GM12878 (cell line): Measurements from ENCODE around the gene MAGIX. TPM values are rescaled to one million over a fixed set of nuclear protein-coding genes. Genes with fewer than 3 reads are reported as not detected.

Source experiments
- ATAC-seq: fragments of 200-7000 bp; cut with Tn5 transposase; 3 replicates; pipeline ENCODE4 v1.9.1; 2020; ENCODE audit warnings: mild to moderate bottlenecking, moderate library complexity
- BruUV-seq: library from RNA; stranded (reverse); fragments of 400-500 nt; replicated peaks from 2 replicates; lab custom pipeline; 2021; lab: Mats Ljungman, UMichigan
- CTCF ChIA-PET: fragments of 300-600 bp; sonication (Branson Sonifier 250); formaldehyde crosslinking; extraction: SDS; loops from one replicate; lab custom pipeline; 2021; ENCODE audit warnings: inconsistent platforms; lab: Yijun Ruan, JAX
- POLR2A ChIA-PET: fragments of 350-600 bp; formaldehyde crosslinking; extraction: SDS; loops from one replicate; lab custom pipeline; 2021; ENCODE audit warnings: inconsistent platforms; lab: Charles Lee
- RAD21 ChIA-PET: fragments of 300-600 bp; sonication (Branson Sonifier 250); formaldehyde crosslinking; loops from one replicate; lab custom pipeline; 2023; ENCODE audit warnings: antibody characterized with exemption; ENCODE audit not compliant: unreplicated experiment; lab: Charles Lee
- SMC1A ChIA-PET: fragments of 300-600 bp; sonication (Branson Sonifier 250); formaldehyde crosslinking; loops from one replicate; lab custom pipeline; 2023; ENCODE audit not compliant: unreplicated experiment, uncharacterized antibody; lab: Charles Lee
- DNase-seq: peaks from one replicate; pipeline ENCODE4 v3.0.0-alpha.2; 2011; ENCODE audit warnings: low read depth, low spot score
- FAIRE-seq: peaks from 3 replicates; lab custom pipeline; 2011; peaks lifted over from hg19 to GRCh38; lab: Jason Lieb, UNC
- H2AFZ ChIP-seq: 2 replicates; pipeline ENCODE4 v1.6.0; 2011; ENCODE audit warnings: low read depth, low read length, control low read depth; ENCODE audit not compliant: control insufficient read depth
- H3K27ac ChIP-seq: 2 replicates; pipeline ENCODE4 v1.5.1; 2011; ENCODE audit warnings: control low read depth; ENCODE audit not compliant: control insufficient read depth, insufficient read depth
- H3K27me3 ChIP-seq, 2 experiments: replicated peaks in 1 of 2; 2 replicates each; pipeline versions ENCODE4 v1.6.0 to v1.6.1; 2011; ENCODE audit warnings: low read length in 1 of 2; ENCODE audit not compliant: control insufficient read depth in 2 of 2, insufficient read depth in 2 of 2
- H3K36me3 ChIP-seq, 2 experiments: 2 replicates each; pipeline ENCODE4 v1.5.1; 2011; ENCODE audit warnings: low read length in 1 of 2; ENCODE audit not compliant: control insufficient read depth in 2 of 2, insufficient read depth in 2 of 2
- H3K4me1 ChIP-seq: 2 replicates; pipeline ENCODE4 v1.6.1; 2011; ENCODE audit warnings: mild to moderate bottlenecking, low read length, moderate library complexity, mixed read lengths; ENCODE audit not compliant: control insufficient read depth, insufficient read depth
- H3K4me2 ChIP-seq: 2 replicates; pipeline ENCODE4 v1.6.0; 2011; ENCODE audit warnings: control low read depth; ENCODE audit not compliant: control insufficient read depth, insufficient read depth
- H3K4me3 ChIP-seq: fragments of 200-600 bp; sonication (generic); 2 replicates; pipeline ENCODE4 v1.5.1; 2016
- H3K79me2 ChIP-seq: 2 replicates; pipeline ENCODE4 v1.6.0; 2011; ENCODE audit warnings: low read length; ENCODE audit not compliant: control insufficient read depth, insufficient read depth
- H3K9ac ChIP-seq: 2 replicates; pipeline ENCODE4 v1.8.0; 2011; ENCODE audit warnings: low read length, control low read depth, mixed read lengths; ENCODE audit not compliant: control insufficient read depth, insufficient read depth
- H3K9me3 ChIP-seq: replicated peaks from 3 replicates; pipeline ENCODE4 v1.5.1; 2011; ENCODE audit warnings: mild to moderate bottlenecking, low read length; ENCODE audit not compliant: control insufficient read depth, insufficient read depth
- H4K20me1 ChIP-seq: 2 replicates; pipeline ENCODE4 v1.6.0; 2011; ENCODE audit not compliant: control insufficient read depth, insufficient read depth
- ASH2L ChIP-seq: fragments of 300-600, 200-600 bp; sonication (generic); IDR thresholded peaks from 2 replicates; pipeline ENCODE4 v1.6.1; 2017; ENCODE audit warnings: low read depth, mild to moderate bottlenecking, borderline replicate concordance
- CBX5 ChIP-seq: sonication (generic); IDR thresholded peaks from 2 replicates; pipeline ENCODE4 v1.6.1; 2016; ENCODE audit warnings: low read depth, moderate library complexity, mild to moderate bottlenecking, inconsistent platforms
- CHD2 ChIP-seq: IDR thresholded peaks from 2 replicates; pipeline ENCODE4 v1.6.1; 2011; ENCODE audit warnings: low read depth, low read length, improper control_type of control experiment, borderline replicate concordance
- CHD4 ChIP-seq: fragments of 200-600 bp; sonication (generic); IDR thresholded peaks from 2 replicates; pipeline ENCODE4 v1.6.1; 2016; ENCODE audit warnings: mild to moderate bottlenecking
- CREB1 ChIP-seq: IDR thresholded peaks from 2 replicates; pipeline ENCODE4 v1.6.1; 2012; ENCODE audit warnings: low read depth, mild to moderate bottlenecking, inconsistent platforms
- FOS ChIP-seq: IDR thresholded peaks from 3 replicates; pipeline ENCODE4 v1.6.1; 2011; ENCODE audit warnings: borderline replicate concordance; ENCODE audit not compliant: insufficient read length; ENCODE audit errors: extremely low read depth
- HDAC6 ChIP-seq: fragments of 200-600 bp; sonication (generic); IDR thresholded peaks from one replicate; pipeline ENCODE4 v1.8.0; 2017; ENCODE audit warnings: antibody characterized with exemption; ENCODE audit not compliant: unreplicated experiment
- HDGF ChIP-seq: fragments of 450-650 bp; IDR thresholded peaks from 2 replicates; pipeline ENCODE4 v1.6.1; 2016; ENCODE audit warnings: antibody characterized with exemption
- IRF4 ChIP-seq: IDR thresholded peaks from 2 replicates; pipeline ENCODE4 v1.6.1; 2011; ENCODE audit warnings: low read depth, low read length
- MYC ChIP-seq: IDR thresholded peaks from 2 replicates; pipeline ENCODE4 v1.6.1; 2011; ENCODE audit warnings: mild to moderate bottlenecking, low read length, moderate library complexity, inconsistent platforms; ENCODE audit not compliant: insufficient read depth, insufficient replicate concordance, insufficient read length, severe bottlenecking
- NFYA ChIP-seq: IDR thresholded peaks from 2 replicates; pipeline ENCODE4 v1.6.1; 2011; ENCODE audit warnings: low read depth, mild to moderate bottlenecking, low read length, improper control_type of control experiment, borderline replicate concordance
- NR2C2 ChIP-seq: IDR thresholded peaks from 2 replicates; pipeline ENCODE4 v1.6.1; 2011; ENCODE audit warnings: borderline replicate concordance, low read depth; ENCODE audit not compliant: control insufficient read depth, insufficient read length
- RAD21 ChIP-seq: IDR thresholded peaks from 2 replicates; pipeline ENCODE4 v1.6.1; 2011; ENCODE audit warnings: mild to moderate bottlenecking, low read depth, low read length, moderate library complexity; ENCODE audit not compliant: insufficient read depth
- RUNX3 ChIP-seq: IDR thresholded peaks from 2 replicates; pipeline ENCODE4 v1.6.1; 2012; ENCODE audit warnings: low read length, inconsistent platforms
- SREBF1 ChIP-seq: IDR thresholded peaks from 2 replicates; pipeline ENCODE4 v1.6.1; 2012; ENCODE audit warnings: mild to moderate bottlenecking, low read length
- ZNF622 ChIP-seq: fragments of 450-650 bp; IDR thresholded peaks from 2 replicates; pipeline ENCODE4 v1.6.1; 2017; ENCODE audit warnings: mild to moderate bottlenecking, inconsistent platforms
- WGBS: methylation state at CpG from one replicate; pipeline ENCODE4 v1.1.6; 2016; ENCODE audit warnings: low lambda C conversion rate; ENCODE audit not compliant: insufficient replicate concordance, insufficient coverage; ENCODE audit errors: missing lambda C conversion rate; 5-methylcytosine and 5-hydroxymethylcytosine counted together
- in situ Hi-C: fragments of 300-500 bp; cut with MboI; formaldehyde crosslinking; loops from 9 replicates; pipeline ENCODE4 v1.14.3; 2018; ENCODE audit warnings: mixed read lengths
- intact Hi-C: fragments of 100-400 bp; cut with micrococcal nuclease; formaldehyde crosslinking; loops from one replicate; pipeline ENCODE4 v1.14.2; 2022; ENCODE audit not compliant: unreplicated experiment
- polyA plus RNA-seq, 11 experiments: library from polyadenylated mRNA; depleted of rRNA in 4 of 11; unstranded in 6 of 11; stranded (reverse) in 5 of 11; fragments of >200 nt; fragmentation: Nextera tagmentation in 4 of 11; fragmentation: Illumina TruSeq in 1 of 11; extraction: Ambion mirVana in 4 of 11; extraction: Trizol in 1 of 11; gene quantifications; 1 replicate in 1 of 11; 2 replicates in 10 of 11; pipeline versions ENCODE4 v1.2.1 to v1.2.3, GENCODE V29; 2011 to 2016; ENCODE audit warnings: inconsistent platforms in 2 of 11, missing spikeins in 2 of 11, low read depth in 1 of 11
- total RNA-seq, 4 experiments: library from RNA; depleted of rRNA in 3 of 4; stranded (reverse); fragments of >200 nt in 3 of 4; fragmentation: Illumina TruSeq in 1 of 4; extraction: Trizol in 1 of 4; gene quantifications; 2 replicates each; pipeline versions ENCODE4 v1.2.1 to v1.2.3, GENCODE V29; 2013 to 2021
- TF ChIP-seq, protein P1 (sequence below): IDR thresholded peaks from 2 replicates; pipeline ENCODE4 v1.6.1; 2011; ENCODE audit warnings: borderline replicate concordance, low read depth, mild to moderate bottlenecking, moderate library complexity, low read length; ENCODE audit not compliant: insufficient read depth, poor library complexity, severe bottlenecking
- TF ChIP-seq, protein P2 (sequence below): fragments of 450-650 bp; formaldehyde crosslinking; IDR thresholded peaks from 2 replicates; pipeline ENCODE4 v1.5.0; 2022; ENCODE audit warnings: mild to moderate bottlenecking, missing genetic modification characterization

MAGIX gene
- total and polyA plus RNA-seq, 10 of the 15 experiments (the other 5 are each of a cell fraction or from before 2014, with no cell fraction given): 0.03 to 2.5 (median 0.82) TPM

DNA sequence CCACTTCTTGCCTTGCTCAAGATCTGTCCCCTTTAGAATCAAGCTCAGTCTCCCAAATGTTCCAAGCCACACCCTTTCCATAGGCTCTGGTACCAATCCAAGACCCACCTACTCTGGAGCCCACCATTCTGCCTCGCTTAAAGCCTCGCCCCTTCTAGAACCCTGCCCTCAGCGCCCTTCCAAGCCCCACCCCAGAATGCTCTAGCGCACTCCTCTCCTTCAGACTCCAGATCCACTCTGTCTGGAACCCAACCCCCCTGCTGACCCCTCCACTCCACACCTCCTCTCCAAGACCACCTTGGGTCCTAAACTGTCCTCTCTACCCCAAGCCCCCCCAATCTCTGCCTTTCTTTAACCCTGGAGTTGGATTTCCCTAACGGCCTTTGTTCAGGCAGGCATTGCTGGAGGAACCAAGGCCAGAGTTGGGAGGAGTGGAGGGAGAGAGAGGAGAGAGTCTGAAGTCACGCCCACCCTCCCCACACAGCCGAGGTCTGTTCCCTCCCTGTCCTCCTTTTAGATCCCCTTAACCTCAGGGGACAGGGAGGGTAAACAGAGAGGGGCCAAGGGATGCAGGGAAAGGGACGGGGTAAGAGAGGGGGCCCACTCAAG, 26.0 kb downstream of the MAGIX start (continued):
- TF ChIP-seq NR2C2 (no peak), ASH2L (no peak), RAD21 (no peak), SREBF1 (no peak), MYC (no peak), FOS (no peak)
- TF ChIP-seq, protein P1, sequence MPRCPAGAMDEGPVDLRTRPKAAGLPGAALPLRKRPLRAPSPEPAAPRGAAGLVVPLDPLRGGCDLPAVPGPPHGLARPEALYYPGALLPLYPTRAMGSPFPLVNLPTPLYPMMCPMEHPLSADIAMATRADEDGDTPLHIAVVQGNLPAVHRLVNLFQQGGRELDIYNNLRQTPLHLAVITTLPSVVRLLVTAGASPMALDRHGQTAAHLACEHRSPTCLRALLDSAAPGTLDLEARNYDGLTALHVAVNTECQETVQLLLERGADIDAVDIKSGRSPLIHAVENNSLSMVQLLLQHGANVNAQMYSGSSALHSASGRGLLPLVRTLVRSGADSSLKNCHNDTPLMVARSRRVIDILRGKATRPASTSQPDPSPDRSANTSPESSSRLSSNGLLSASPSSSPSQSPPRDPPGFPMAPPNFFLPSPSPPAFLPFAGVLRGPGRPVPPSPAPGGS: no peak

DNA sequence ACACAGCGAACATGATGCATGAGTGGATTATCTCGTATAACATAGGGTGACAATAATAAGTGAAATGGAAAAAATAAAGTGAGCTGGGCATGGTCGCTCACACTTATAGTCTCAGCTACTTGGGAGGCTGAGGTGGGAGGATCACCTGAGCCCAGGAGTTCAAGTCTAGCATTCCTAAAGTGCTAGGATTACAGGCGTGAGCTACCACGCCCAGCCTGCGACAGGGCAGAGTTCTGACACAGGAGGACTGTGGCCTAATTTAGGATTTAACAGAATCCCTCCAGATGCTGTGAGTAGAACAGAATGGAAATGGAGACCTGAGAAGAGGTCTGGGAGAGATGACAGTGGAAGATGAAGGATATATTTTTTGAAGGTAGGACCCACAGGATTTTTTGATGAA, 27.0 kb downstream of the MAGIX start:
- Histone ChIP-seq H3K4me2 (peak overlapping the region; percentile 44), H3K27me3 (no peaks in the 10 kb centered on the region), H3K36me3 (no peaks in the 10 kb centered on the region), H2AFZ (no peak overlapping the region), H4K20me1 (no peaks in the 10 kb centered on the region), H3K4me3 (peak overlapping the region; percentile 77), H3K79me2 (peaks cover 5% of the 10 kb centered on the region), H3K9ac (peak overlapping the region; percentile 29; the same call in 1 of the 2 replicates), H3K27ac (peak overlapping the region; percentile 31), H3K9me3 (no peaks in the 10 kb centered on the region; the same call in 2 of the 3 replicates), H3K4me1 (peaks cover 3% of the 10 kb centered on the region; the same call in 1 of the 2 replicates)
- BruUV-seq: TSS peak; percentile 57
- ChIA-PET POLR2A (interaction anchor here (0.6 to 3.9 kb wide), 4 partner anchors 21 to 205 kb away, joined by 4 to 28 read pairs (median 16); no protein-coding TSS in a partner anchor), CTCF (interaction anchor here (0.6 to 5.8 kb wide), 5 partner anchors 18 to 704 kb away, joined by 3 to 57 read pairs (median 3); partner anchors contain the start of gene PLP2), SMC1A (interaction anchor here (0.6 to 2.7 kb wide), 9 partner anchors 17 to 1568 kb away, joined by 3 to 14 read pairs (median 5); partner anchors contain the start of genes PLP2 and PPP1R3F), RAD21 (interaction anchor here (2.7 to 3.0 kb wide), 2 partner anchors 22 to 79 kb away, joined by 19 to 26 read pairs; partner anchors contain the start of gene PPP1R3F)
- no peak for ATAC-seq
- FAIRE-seq: no peak
- in situ Hi-C loops: loop anchor here (5.0 to 10.0 kb wide), 2 partner anchors 78 to 385 kb away; partner anchors contain the start of genes HDAC6 and PPP1R3F
- 41% methylated on average over 6 of the region's 6 CpGs for WGBS
- intact Hi-C loops: loop anchor here (2.0 to 5.0 kb wide), 3 partner anchors 23 to 79 kb away; partner anchors contain the start of genes CCDC22 and PPP1R3F
- no peak for DNase-seq
- no peak for TF ChIP-seq CHD2
- TF ChIP-seq, protein P2, sequence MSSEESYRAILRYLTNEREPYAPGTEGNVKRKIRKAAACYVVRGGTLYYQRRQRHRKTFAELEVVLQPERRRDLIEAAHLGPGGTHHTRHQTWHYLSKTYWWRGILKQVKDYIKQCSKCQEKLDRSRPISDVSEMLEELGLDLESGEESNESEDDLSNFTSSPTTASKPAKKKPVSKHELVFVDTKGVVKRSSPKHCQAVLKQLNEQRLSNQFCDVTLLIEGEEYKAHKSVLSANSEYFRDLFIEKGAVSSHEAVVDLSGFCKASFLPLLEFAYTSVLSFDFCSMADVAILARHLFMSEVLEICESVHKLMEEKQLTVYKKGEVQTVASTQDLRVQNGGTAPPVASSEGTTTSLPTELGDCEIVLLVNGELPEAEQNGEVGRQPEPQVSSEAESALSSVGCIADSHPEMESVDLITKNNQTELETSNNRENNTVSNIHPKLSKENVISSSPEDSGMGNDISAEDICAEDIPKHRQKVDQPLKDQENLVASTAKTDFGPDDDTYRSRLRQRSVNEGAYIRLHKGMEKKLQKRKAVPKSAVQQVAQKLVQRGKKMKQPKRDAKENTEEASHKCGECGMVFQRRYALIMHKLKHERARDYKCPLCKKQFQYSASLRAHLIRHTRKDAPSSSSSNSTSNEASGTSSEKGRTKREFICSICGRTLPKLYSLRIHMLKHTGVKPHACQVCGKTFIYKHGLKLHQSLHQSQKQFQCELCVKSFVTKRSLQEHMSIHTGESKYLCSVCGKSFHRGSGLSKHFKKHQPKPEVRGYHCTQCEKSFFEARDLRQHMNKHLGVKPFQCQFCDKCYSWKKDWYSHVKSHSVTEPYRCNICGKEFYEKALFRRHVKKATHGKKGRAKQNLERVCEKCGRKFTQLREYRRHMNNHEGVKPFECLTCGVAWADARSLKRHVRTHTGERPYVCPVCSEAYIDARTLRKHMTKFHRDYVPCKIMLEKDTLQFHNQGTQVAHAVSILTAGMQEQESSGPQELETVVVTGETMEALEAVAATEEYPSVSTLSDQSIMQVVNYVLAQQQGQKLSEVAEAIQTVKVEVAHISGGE: no peak
- no peak for TF ChIP-seq CREB1
- TF ChIP-seq RUNX3: no peak
- no peak for TF ChIP-seq HDAC6
- TF ChIP-seq ZNF622: no peak
- no peak for TF ChIP-seq CHD4
- TF ChIP-seq NFYA: no peak
- no peak for TF ChIP-seq MYC
- no peak for TF ChIP-seq CBX5
- no peak for TF ChIP-seq HDGF
- TF ChIP-seq IRF4: no peak
